ENCODE measurements around the gene NAMPT.
"Not testable (repeated sequence)": the region's sequence is repeated elsewhere in the genome, so short reads cannot be mapped to it uniquely, and the experiment has no call there.

NAMPT gene

DNA sequence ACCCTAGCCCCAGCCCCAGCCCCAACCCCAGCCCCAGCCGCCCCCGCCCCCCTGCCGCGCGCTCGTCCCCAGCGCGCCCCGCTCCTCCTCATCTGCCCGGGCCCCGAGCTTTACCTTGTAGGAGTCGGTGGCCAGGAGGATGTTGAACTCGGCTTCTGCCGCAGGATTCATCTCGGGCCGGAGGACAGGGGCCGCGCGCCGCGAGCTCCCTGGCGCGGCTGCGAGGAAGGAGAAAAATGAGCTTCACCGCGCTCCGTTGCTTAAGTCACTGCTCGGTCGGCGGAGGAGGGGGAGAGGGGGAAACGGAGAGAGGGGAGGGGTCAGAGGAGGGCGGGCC is at the start of gene NAMPT:
TSS of gene NAMPT (minus strand) at position 270 of the 337 bp plus-strand sequence. CDS start at position 171, 99 bp downstream.
- no peak for DNase-seq

DNA sequence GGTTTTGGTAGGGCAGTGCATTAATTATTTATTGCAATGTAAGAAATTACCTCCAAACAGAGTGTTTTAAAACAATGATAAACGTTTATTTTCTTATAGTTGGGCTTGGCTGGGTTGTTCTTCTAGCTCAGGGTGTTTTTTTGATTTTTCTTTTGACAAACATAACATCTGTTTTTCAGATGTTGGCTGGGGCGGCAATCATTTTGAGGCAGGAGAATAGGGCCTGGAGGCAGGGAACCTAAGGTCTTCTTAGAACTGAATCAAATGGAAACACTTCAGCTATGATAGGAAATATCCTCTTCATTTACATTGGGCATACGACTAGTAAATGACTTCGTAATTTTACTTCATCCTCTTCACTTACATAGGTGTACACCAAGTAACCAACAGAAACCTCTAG is 47.4 kb upstream of the NAMPT start:
- no peak for DNase-seq

GRCh38 chr7:106331441-106332175 is 46.8 kb upstream of the NAMPT start:
- DNase-seq, result no peak

DNA sequence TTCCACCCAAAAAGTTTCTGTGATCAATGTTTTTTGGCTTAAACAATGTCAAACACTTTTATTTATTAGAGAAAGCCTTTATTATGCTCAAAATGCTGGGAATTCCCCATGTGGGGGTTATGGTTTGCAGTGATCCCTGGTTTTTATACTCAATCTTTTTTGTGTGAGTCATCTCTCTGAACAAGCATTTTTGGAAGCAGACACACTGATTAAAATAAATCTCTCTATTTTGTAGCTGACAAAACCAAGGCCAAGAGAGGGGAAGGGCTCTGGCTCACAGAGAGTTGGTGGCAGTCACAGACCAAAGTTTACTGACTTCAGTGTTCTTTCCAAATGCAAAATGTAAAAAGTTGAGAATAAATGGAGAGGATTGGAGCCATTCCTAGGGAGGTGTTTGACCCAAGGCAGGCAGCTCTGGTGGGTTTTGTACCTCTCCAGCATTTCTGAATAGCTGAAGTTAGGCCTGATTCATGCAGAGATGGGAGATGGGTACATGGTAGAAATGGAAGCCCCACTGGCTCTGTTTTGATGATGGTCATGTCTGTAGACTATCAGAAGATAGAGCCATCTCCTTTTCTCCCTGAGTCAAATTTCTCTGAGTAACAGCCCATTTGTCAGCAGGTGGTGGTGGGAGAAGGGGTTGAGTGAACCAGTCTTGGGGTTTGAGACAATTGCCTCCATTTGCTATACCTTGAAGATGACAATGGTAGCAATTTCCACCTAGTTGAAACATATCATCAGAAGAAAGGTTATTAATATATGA is 45.4 kb upstream of the NAMPT start:
- DNase-seq, result no peak

- no peak for DNase-seq
Measured at GRCh38 chr7:106329408-106329807, 44.6 kb upstream of the NAMPT start.

- DNase-seq, result no peak
Measured at GRCh38 chr7:106327538-106328481, 43.0 kb upstream of the NAMPT start.

DNA sequence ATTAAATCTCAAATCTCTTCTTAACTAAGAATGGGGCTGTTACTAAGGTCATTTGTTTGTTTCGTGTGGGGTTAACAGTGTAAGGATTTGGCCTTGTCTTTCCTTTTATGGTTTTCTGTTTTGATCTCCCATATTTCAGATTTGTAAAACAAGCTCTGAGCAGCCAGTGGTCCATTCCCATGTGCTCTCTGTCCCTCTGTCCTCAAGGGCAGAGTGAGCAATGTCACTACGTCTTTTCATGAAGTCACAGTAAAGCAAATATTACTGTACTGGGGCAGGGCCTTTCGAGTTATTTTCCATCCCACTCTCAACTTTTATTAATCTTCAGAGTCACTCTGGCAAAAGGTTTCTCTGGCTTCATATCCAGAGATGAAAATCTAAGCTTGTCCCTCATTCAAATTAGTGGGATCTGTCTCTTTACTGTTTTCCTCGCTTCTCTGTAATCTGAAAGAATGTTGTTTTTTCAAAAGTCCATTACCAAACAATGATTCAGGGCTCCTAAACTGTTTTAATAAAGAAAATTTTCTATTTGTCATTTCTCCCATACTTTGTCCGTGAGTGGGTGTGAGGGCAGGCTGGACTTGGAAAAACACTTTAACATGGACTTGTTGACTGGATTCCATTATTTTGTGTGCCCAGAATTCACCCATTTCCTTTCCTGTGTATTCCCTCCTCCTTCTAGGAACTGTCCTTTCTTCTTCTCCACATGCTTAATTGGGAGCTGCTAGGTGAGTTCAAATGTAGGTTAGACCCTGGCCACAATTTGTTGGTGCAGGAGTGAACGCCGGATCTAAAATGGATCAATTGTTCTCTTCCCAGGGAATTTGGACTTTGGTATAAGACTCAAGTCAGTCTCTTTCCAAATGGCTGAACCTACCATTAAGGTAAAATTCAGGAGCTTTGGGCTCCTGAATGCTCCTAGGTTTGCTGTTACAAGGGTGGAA is 42.1 kb upstream of the NAMPT start:
- no peak for DNase-seq

GRCh38 chr7:106324509-106324908 is 39.7 kb upstream of the NAMPT start:
- not testable (repeated sequence) for DNase-seq

DNA sequence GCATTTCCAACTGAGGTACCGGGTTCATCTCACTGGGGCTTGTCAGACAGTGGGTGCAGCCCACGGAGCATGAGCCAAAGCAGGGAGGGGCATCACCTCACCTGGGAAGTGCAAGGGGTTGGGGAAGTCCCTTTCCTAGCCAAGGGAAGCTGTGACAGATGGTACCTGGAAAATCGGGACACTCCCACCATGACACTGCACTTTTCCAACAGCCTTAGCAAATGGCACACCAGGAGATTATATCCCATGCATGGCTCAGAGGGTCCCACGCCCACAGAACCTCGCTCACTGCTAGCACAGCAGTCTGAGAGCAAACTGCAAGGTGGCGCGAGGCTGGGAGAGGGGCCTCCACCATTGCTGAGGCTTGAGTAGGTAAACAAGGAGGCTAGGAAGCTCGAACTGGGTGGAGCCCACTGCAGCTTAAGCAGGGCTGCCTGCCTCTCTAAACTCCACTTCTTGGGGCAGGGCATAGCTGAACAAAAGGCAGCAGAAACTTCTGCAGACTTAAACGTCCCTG is 35.5 kb upstream of the NAMPT start:
- DNase-seq, result not testable (repeated sequence)

DNA sequence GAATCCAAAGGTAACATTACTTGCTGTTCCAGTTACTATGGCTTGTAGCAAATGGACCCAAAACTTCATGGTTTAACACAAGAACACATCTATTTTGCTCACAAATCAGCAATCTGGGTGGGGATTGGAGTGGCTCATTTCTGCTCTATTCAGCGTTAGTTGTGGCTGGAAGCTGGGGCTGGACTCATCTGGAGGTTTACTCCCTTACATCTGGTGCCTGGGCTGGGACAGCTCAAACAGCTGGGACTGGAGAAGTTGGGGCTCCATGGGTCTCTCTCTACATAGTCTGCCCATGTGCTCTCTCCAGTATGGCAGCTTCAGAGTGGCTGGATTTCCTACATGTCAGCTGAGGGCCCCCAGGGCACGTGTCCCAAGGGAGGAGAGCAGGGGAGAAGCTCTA is 33.7 kb upstream of the NAMPT start:
- no peak for DNase-seq

DNA sequence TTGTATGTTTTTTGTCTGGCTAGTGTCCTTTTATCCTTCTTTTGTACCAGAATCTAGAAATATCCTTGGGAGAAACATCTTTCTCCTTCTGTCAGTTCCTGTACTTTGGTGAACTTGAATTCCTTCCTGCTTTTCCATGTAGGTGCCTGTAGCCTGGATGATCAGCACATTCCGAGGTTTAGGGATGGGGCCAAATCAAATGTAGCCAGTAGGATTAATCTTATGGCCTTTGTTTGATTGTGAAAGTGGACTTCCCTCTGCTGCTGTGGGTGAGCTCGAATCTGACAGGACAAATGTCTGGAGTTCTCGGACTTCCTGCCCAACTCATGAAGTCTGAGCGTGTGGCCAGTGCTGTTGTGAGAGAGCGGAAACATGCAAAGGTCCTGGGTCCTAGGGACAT is 33.2 kb upstream of the NAMPT start:
- no peak for DNase-seq

- DNase-seq, result no peak
Measured at GRCh38 chr7:106316947-106317346, 32.2 kb upstream of the NAMPT start.

DNA sequence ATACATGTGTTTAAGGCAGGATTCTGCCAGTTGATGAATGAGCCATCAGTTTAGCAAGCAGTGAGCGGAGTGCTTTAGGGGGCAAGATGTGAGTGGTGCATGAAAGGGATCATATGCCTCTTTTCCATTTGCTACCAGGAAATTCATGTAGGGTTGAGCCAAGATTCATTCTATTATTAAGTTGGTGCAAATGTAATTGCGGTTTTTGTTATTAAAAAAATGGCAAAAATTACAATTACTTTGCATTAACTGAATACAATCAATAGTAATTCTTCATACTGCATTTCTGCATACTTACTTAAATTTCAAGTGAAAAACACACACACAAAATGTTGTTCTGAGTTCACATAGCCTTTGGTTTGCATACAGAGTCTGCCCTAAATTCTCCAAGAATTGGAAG is 30.1 kb upstream of the NAMPT start:
- no peak for DNase-seq

- no peak for DNase-seq
Measured at GRCh38 chr7:106313966-106314365, 29.2 kb upstream of the NAMPT start.

GRCh38 chr7:106313456-106313901 is 28.7 kb upstream of the NAMPT start:
- no peak for DNase-seq

GRCh38 chr7:106312906-106313305 is 28.1 kb upstream of the NAMPT start:
- no peak for DNase-seq

DNA sequence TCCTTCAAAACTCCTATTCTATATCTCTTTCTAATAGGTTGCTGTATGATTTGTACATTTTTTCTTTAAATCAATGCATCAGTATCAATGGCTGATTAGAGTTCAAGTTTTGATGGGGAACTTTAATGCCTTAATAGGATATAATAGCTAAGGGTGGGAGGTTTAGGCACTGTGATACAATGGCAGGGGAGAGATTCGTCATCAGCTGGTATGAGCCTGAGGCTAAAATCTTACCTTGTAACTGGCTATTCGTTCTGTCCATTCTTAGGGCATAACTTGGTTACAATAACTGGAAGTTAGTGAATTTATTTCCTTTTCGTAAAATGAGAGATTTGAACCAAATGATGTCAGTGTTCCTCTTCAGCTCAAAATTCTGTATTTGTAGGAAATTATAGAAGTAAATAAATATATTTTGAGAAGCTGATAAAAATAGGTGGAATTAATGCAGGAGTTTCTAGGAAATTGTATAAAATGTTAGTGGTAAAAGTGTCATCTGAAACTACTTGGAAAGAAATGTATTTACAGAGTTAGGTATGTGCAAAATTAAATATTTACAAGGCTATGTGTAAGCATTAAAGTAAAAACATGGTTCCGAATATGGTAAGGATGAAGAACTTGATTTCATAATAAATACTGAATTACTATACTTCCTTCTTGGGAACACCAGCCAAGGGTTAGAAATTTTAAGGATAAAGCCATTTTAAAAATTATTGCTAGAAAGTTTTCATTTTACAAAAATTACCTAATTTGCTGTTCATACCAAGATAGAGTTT is 27.5 kb upstream of the NAMPT start:
- DNase-seq, result no peak

- DNase-seq, result no peak
Measured at GRCh38 chr7:106309362-106309761, 24.6 kb upstream of the NAMPT start.

DNA sequence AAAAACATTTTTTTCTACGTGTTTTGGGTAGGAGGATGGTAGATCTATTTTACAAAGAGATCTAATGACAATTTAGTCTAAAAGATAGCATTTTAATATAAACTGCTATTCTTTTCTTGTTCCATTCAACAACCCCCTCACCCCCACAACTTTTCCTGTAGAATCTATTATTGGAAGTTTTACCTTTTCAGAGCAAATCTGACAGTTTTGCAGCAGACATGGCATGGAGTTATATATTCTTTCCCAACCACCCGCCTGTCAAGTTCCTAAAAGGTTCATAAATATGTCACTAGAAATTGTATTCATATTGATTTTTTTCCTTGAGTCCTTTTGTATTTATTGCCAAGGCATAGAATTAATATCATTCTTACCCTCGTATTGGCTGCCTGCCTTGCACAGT is 21.5 kb upstream of the NAMPT start:
- DNase-seq, result no peak

- no peak for DNase-seq
Measured at GRCh38 chr7:106305732-106306131, 20.9 kb upstream of the NAMPT start.

GRCh38 chr7:106304568-106304967 is 19.8 kb upstream of the NAMPT start:
- DNase-seq, result no peak
